HL-60 (cell line): Measurements from ENCODE around the gene PRDM16.

Source experiments
- DNase-seq, 2 experiments: peaks; one replicate each; pipeline ENCODE4 v3.0.0-alpha.2; 2010 to 2020; ENCODE audit warnings: low read depth in 1 of 2, low spot score in 1 of 2
- H3K27ac ChIP-seq: fragments of 250-450 bp; sonication (Bioruptor Pico); replicated peaks from 2 replicates; pipeline ENCODE4 v1.5.1; 2020; ENCODE audit warnings: mild to moderate bottlenecking, moderate library complexity
- H3K27me3 ChIP-seq: fragments of 250-450 bp; sonication (Bioruptor Pico); 2 replicates; pipeline ENCODE4 v1.5.1; 2021; ENCODE audit warnings: mild to moderate bottlenecking, moderate library complexity; ENCODE audit not compliant: insufficient read depth, poor library complexity, severe bottlenecking
- H3K4me3 ChIP-seq: replicated peaks from 2 replicates; pipeline ENCODE4 v1.5.1; 2011; ENCODE audit warnings: mild to moderate bottlenecking, control low read depth, low read length; ENCODE audit not compliant: insufficient read depth
- CTCF ChIP-seq: IDR thresholded peaks from one replicate; pipeline ENCODE4 v1.5.1; 2011; ENCODE audit warnings: low read length, control low read depth, inconsistent platforms; ENCODE audit not compliant: insufficient read depth
- GABPA ChIP-seq: IDR thresholded peaks from 2 replicates; pipeline ENCODE4 v1.6.1; 2012; ENCODE audit warnings: low read depth
- POLR2AphosphoS5 ChIP-seq: IDR thresholded peaks from 2 replicates; pipeline ENCODE4 v1.6.1; 2012; ENCODE audit warnings: low read depth
- REST ChIP-seq: IDR thresholded peaks from 2 replicates; pipeline ENCODE4 v1.6.1; 2012; ENCODE audit warnings: low read depth; ENCODE audit not compliant: insufficient replicate concordance
- SPI1 ChIP-seq: IDR thresholded peaks from 2 replicates; pipeline ENCODE4 v1.6.1; 2012; ENCODE audit warnings: low read depth, mild to moderate bottlenecking, borderline replicate concordance

Gene PRDM16

GRCh38 chr1:3070644-3071564 lies 1.9 kb downstream of the PRDM16 start:
- DNase-seq = no peak
- no peak overlapping the region for H3K27ac ChIP-seq
- H3K4me3 ChIP-seq = no peak overlapping the region
- TF ChIP-seq GABPA (no peak), REST (no peak), CTCF (no peak), POLR2AphosphoS5 (no peak), SPI1 (no peak)
- H3K27me3 ChIP-seq = peaks cover 67% of the 10 kb centered on the region

- Histone ChIP-seq H3K27me3 (peaks cover 62% of the 10 kb centered on the region), H3K4me3 (no peak overlapping the region), H3K27ac (no peak overlapping the region)
- TF ChIP-seq SPI1 (no peak), REST (no peak), CTCF (no peak), GABPA (no peak), POLR2AphosphoS5 (no peak)
- no peak for DNase-seq
Measured at GRCh38 chr1:3071565-3072390, 2.8 kb downstream of the PRDM16 start.

GRCh38 chr1:3072391-3073185 lies 3.6 kb downstream of the PRDM16 start:
- no peak for TF ChIP-seq CTCF
- TF ChIP-seq POLR2AphosphoS5 = no peak
- no peak for TF ChIP-seq REST
- TF ChIP-seq GABPA = no peak
- no peak for TF ChIP-seq SPI1
- no peak for DNase-seq
- Histone ChIP-seq H3K4me3 (no peak overlapping the region), H3K27ac (no peak overlapping the region), H3K27me3 (peaks cover 54% of the 10 kb centered on the region)
